ENCODE results near the gene POMGNT2.

GRCh38 chr3:43048470-43048869 is 57.4 kb downstream of the POMGNT2 start:
- no peak for TF ChIP-seq CTCF (IDR thresholded peaks at IDR 0.05; ENCODE audit: low read depth, low read length, missing input control)
- TF ChIP-seq RAD21 (IDR thresholded peaks at IDR 0.05), result no peak
- no peak for TF ChIP-seq ATF3 (IDR thresholded peaks at IDR 0.05)
- TF ChIP-seq SP1 (IDR thresholded peaks at IDR 0.05), result no peak
- TF ChIP-seq EGR1 (IDR thresholded peaks at IDR 0.05; ENCODE audit: low read depth in 2 of 2), result no peak
- no peak for TF ChIP-seq RXRA (IDR thresholded peaks at IDR 0.05)
- no peak for TF ChIP-seq GABPA (IDR thresholded peaks at IDR 0.05 in 1 of 2, conservative IDR thresholded peaks at IDR 0.05 in 1 of 2)
- no peak for TF ChIP-seq HNF4A (conservative IDR thresholded peaks at IDR 0.05)
- no peak for TF ChIP-seq MAX (IDR thresholded peaks at IDR 0.05)
- no peak for TF ChIP-seq JUND (IDR thresholded peaks at IDR 0.05)
- no peak for TF ChIP-seq HNF4G (IDR thresholded peaks at IDR 0.05)
- no peak for TF ChIP-seq REST (IDR thresholded peaks at IDR 0.05)

Measured in liver (tissue), 3 donors.